Sigmoid colon (tissue), 7 donors: ENCODE results near the gene SAMD11. TPM values are rescaled to one million over a fixed set of nuclear protein-coding genes. Genes with fewer than 3 reads are reported as not detected.

Experiments
- DNase-seq: peaks from one replicate; pipeline ENCODE4 v3.0.0-alpha.2; 2019
- H3K27ac ChIP-seq, 4 donors: fragments of 200-600 bp; sonication (generic); one replicate each; pipeline ENCODE4 v1.5.1; 2016 to 2019; ENCODE audit warnings: mild to moderate bottlenecking in 1 of 4
- H3K27me3 ChIP-seq, 3 donors: fragments of 200-600 bp; sonication (generic); one replicate each; pipeline ENCODE4 v1.5.1; 2019; ENCODE audit warnings: mild to moderate bottlenecking in 1 of 3
- H3K36me3 ChIP-seq, 4 donors: fragments of 200-600 bp; sonication (generic); one replicate each; pipeline ENCODE4 v1.5.1; 2016 to 2019
- H3K4me1 ChIP-seq, 4 donors: fragments of 200-600 bp; sonication (generic); one replicate each; pipeline ENCODE4 v1.5.1; 2017 to 2019
- H3K4me3 ChIP-seq, 4 donors: fragments of 200-600 bp; sonication (generic); one replicate each; pipeline ENCODE4 v1.5.1; 2017 to 2019; ENCODE audit warnings: mild to moderate bottlenecking in 2 of 4, moderate library complexity in 1 of 4
- H3K9me3 ChIP-seq, 4 donors: fragments of 200-600 bp in 3 of 4; sonication (generic) in 3 of 4; one replicate each; pipeline versions ENCODE4 v1.5.1 to v1.6.1; 2013 to 2019
- EP300 ChIP-seq, 4 donors: sonication (generic); formaldehyde crosslinking; IDR thresholded peaks; one replicate each; pipeline ENCODE4 v1.6.1; 2017; ENCODE audit warnings: antibody characterized with exemption in 4 of 4
- POLR2A ChIP-seq, 2 donors: fragments of 450-650 bp; IDR thresholded peaks; one replicate each; pipeline ENCODE4 v1.6.1; 2016; ENCODE audit warnings: antibody characterized with exemption in 2 of 2, mild to moderate bottlenecking in 2 of 2, moderate library complexity in 2 of 2
- POLR2AphosphoS5 ChIP-seq, 4 donors: sonication (generic); formaldehyde crosslinking; IDR thresholded peaks; one replicate each; pipeline ENCODE4 v1.6.1; 2017; ENCODE audit warnings: antibody characterized with exemption in 4 of 4
- WGBS, 2 donors: extraction: QIAGEN DNeasy Blood & Tissue Kit; methylation state at CpG; one replicate each; pipeline ENCODE4 v1.1.7; 2013; 5-methylcytosine and 5-hydroxymethylcytosine counted together
- intact Hi-C: fragments of 100-400 bp; cut with DNase I; formaldehyde crosslinking; loops from one replicate; pipeline ENCODE4 v1.15.1; 2023
- polyA plus RNA-seq, 3 donors: library from polyadenylated mRNA; stranded (reverse); fragments of 200-250 nt; gene quantifications; one replicate each; pipeline ENCODE4 v1.2.3, GENCODE V29; 2013
- total RNA-seq, 4 donors: library from RNA; depleted of rRNA; stranded (reverse); fragments of >200 nt; gene quantifications; one replicate each; pipeline ENCODE4 v1.1.0, GENCODE V29; 2016
- TF ChIP-seq, protein P1 (sequence below), 4 experiments: fragments of 450-650 bp in 3 of 4; fragments of 200-600 bp in 1 of 4; IDR thresholded peaks; one replicate each; pipeline ENCODE4 v1.5.1; 2016 to 2019; ENCODE audit warnings: antibody characterized with exemption in 4 of 4, mild to moderate bottlenecking in 3 of 4, moderate library complexity in 2 of 4
- donor health status: healthy with polysubstance abuse.
- donor health status: Bipolar disorder and iron deficiency.
- donor health status: healthy.

SAMD11 gene
- total and polyA plus RNA-seq, 7 donors = 0.60 to 4.9 (median 4.2) TPM

- intact Hi-C loops = no loop called here
- no peak overlapping the region for H3K27ac ChIP-seq
- no peaks in the 10 kb centered on the region for H3K9me3 ChIP-seq
- H3K27me3 ChIP-seq = peaks cover 29 to 79% (median 50%) of the 10 kb centered on the region in 3 donors
- H3K4me1 ChIP-seq = peaks cover 0 to 21% (median 15%) of the 10 kb centered on the region in 4 donors
- TF ChIP-seq, protein P1, sequence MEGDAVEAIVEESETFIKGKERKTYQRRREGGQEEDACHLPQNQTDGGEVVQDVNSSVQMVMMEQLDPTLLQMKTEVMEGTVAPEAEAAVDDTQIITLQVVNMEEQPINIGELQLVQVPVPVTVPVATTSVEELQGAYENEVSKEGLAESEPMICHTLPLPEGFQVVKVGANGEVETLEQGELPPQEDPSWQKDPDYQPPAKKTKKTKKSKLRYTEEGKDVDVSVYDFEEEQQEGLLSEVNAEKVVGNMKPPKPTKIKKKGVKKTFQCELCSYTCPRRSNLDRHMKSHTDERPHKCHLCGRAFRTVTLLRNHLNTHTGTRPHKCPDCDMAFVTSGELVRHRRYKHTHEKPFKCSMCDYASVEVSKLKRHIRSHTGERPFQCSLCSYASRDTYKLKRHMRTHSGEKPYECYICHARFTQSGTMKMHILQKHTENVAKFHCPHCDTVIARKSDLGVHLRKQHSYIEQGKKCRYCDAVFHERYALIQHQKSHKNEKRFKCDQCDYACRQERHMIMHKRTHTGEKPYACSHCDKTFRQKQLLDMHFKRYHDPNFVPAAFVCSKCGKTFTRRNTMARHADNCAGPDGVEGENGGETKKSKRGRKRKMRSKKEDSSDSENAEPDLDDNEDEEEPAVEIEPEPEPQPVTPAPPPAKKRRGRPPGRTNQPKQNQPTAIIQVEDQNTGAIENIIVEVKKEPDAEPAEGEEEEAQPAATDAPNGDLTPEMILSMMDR (IDR thresholded peaks at IDR 0.05) = no peak
- TF ChIP-seq POLR2AphosphoS5 (IDR thresholded peaks at IDR 0.05) = no peak
- no peak for TF ChIP-seq POLR2A (IDR thresholded peaks at IDR 0.05)
- no peak for TF ChIP-seq EP300 (IDR thresholded peaks at IDR 0.05)
- H3K4me3 ChIP-seq = no peak overlapping the region
- no peaks in the 10 kb centered on the region for H3K36me3 ChIP-seq
- 11 to 23% methylated on average over 37 of the region's 37 CpGs for WGBS, 2 donors
- DNase-seq = no peak
Observed at GRCh38 chr1:934991-935750, 11.4 kb downstream of the SAMD11 start.

- intact Hi-C loops = no loop called here
- H3K4me3 ChIP-seq = no peak overlapping the region
- peaks cover 36 to 86% (median 57%) of the 10 kb centered on the region in 3 donors for H3K27me3 ChIP-seq
- no peak for DNase-seq
- 8 to 24% methylated on average over 30 of the region's 30 CpGs for WGBS, 2 donors
- H3K4me1 ChIP-seq = peaks cover 0 to 27% (median 21%) of the 10 kb centered on the region in 4 donors
- H3K27ac ChIP-seq = no peak overlapping the region
- no peaks in the 10 kb centered on the region for H3K36me3 ChIP-seq
- TF ChIP-seq POLR2AphosphoS5 (IDR thresholded peaks at IDR 0.05) = no peak
- no peak for TF ChIP-seq EP300 (IDR thresholded peaks at IDR 0.05)
- no peak for TF ChIP-seq POLR2A (IDR thresholded peaks at IDR 0.05)
- TF ChIP-seq, protein P1 (IDR thresholded peaks at IDR 0.05) = no peak
- no peaks in the 10 kb centered on the region for H3K9me3 ChIP-seq
Observed at GRCh38 chr1:935751-936231, 12.1 kb downstream of the SAMD11 start.

DNA sequence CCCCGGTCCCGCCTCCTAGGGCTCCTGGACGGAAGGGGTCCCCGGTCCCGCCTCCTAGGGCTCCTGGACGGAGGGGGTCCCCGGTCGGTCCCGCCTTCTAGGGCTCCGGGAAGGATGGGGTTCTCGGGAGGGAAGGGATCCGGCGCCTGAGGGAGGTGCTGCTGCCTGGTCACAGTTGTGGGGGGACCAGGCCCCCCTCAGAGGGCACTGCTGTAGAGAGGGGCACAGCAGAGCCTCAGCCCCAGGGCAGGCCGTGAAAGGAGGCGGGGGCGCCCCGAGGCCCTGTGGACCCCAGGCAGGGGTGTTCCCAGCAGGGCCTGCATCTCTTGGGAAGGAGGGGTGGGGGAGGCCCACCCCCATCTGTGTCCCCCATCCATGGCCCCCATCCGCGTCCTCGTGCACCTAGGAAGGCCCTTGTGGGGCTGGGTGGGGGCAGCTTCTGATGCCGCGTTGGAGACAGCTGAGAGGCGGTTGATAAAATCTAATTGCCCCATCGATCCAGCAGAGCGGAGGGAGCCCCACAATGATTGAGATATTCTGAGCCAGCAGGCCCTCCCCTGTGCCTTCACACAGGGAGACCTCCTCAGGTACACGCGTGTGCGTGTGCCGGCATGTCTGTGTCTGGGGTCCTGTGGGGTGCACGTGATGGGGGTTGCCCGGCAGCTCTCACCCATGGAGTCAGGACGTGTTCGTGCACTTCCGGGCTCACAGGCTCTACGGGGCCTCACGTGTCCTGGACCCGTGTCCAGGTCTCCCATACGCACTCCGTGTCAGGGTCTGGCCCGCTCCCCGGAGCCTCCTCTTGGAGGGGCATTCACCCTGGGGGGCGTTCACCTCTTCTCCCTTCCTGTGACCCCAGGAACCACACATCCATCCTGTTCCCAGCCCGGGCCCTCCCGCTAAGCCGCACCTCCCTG, 12.9 kb downstream of the SAMD11 start:
- DNase-seq = no peak
- no peaks in the 10 kb centered on the region for H3K9me3 ChIP-seq
- peaks cover 0 to 35% (median 29%) of the 10 kb centered on the region in 4 donors for H3K4me1 ChIP-seq
- no peak overlapping the region for H3K27ac ChIP-seq
- no peaks in the 10 kb centered on the region for H3K36me3 ChIP-seq
- 50 to 84% methylated on average over 45 of the region's 45 CpGs for WGBS, 2 donors
- H3K27me3 ChIP-seq = peaks cover 44 to 90% (median 65%) of the 10 kb centered on the region in 3 donors
- intact Hi-C loops = no loop called here
- TF ChIP-seq POLR2A (IDR thresholded peaks at IDR 0.05) (no peak), POLR2AphosphoS5 (IDR thresholded peaks at IDR 0.05) (no peak), EP300 (IDR thresholded peaks at IDR 0.05) (no peak)
- TF ChIP-seq, protein P1 (IDR thresholded peaks at IDR 0.05) = no peak
- H3K4me3 ChIP-seq = no peak overlapping the region

DNA sequence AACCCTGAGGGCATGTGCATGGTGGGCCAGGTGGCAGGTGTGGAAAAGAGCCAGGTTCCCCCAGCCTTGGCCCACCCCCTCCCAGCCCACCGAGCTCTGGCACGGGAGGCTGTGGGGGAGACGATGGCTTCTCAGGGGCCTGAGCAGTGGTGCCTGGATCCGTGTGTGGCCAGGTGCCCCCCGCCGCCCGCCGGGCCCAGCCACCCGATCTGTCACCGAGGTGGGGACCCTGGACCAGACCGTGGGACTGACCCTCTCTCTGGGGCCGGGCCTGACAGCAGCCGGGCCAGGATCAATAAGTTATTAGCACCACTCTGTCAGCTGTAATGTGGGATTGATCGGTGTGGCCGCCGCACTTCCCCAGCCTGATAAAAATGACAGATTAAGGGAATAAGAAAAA, 13.8 kb downstream of the SAMD11 start:
- Histone ChIP-seq H3K36me3 (no peaks in the 10 kb centered on the region), H3K4me3 (no peak overlapping the region), H3K4me1 (peaks cover 0 to 44% (median 38%) of the 10 kb centered on the region in 4 donors), H3K9me3 (no peaks in the 10 kb centered on the region), H3K27me3 (peaks cover 53 to 90% (median 74%) of the 10 kb centered on the region in 3 donors), H3K27ac (no peak overlapping the region)
- no peak for DNase-seq
- WGBS, 2 donors = 77 to 89% methylated on average over 16 of the region's 16 CpGs
- intact Hi-C loops = no loop called here
- TF ChIP-seq POLR2AphosphoS5 (IDR thresholded peaks at IDR 0.05) (no peak), EP300 (IDR thresholded peaks at IDR 0.05) (no peak), POLR2A (IDR thresholded peaks at IDR 0.05) (no peak)
- TF ChIP-seq, protein P1 (IDR thresholded peaks at IDR 0.05) = no peak
